ENCODE data around the gene ENAM. TPM values are rescaled to one million over a fixed set of nuclear protein-coding genes. Genes with fewer than 3 reads are reported as not detected.

ENAM gene
- total and polyA plus RNA-seq, 2 of the 13 experiments (the other 11 are each of a cell fraction or from before 2014, with no cell fraction given): not detected

DNA sequence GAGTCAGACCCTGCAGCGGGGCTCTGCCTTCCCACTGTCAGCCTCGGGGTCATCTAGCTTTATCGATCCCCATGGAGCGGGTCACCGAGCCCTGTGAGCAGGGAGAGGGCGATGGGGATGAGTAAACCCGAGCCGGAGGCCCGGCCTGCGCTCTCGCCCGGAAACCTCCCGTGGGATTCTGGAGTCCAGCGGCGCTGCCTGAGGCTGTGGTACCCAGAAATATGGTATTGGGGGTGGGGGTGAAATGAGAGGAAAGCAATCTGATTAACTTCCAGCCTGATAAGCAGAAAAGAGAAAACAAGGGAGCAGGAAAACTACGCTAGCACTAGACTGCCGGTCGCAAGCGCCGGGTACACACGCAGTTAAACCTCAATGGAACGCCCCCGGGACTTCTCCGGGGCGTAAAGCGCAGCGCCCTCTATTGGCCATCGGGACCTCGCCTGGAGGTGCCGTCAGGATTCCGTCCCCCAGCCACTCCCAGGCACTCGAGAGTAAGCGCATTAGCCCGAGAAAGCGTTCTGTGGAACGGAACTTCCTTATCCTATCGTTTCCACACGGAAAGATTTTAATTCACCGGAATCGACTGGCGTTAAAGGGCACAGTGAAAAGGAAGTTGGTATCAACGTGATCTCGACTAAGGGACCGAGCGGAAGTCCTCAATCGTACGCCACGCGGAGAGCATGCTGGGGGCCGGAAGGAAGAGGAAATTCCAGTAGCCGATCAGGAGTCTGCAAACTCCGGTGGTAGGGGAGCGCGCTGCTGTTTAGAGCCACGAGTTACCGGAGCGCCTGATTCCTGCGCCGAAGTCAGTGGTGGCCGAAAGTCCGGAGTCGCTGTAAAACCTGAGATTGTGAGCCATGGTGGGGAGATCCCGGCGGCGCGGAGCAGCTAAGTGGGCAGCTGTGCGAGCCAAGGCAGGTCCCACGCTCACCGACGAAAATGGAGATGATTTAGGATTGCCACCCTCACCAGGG lies 59.6 kb downstream of the ENAM start, which contains the start of gene UTP3 (continued):
- TF ChIP-seq, protein P1, sequence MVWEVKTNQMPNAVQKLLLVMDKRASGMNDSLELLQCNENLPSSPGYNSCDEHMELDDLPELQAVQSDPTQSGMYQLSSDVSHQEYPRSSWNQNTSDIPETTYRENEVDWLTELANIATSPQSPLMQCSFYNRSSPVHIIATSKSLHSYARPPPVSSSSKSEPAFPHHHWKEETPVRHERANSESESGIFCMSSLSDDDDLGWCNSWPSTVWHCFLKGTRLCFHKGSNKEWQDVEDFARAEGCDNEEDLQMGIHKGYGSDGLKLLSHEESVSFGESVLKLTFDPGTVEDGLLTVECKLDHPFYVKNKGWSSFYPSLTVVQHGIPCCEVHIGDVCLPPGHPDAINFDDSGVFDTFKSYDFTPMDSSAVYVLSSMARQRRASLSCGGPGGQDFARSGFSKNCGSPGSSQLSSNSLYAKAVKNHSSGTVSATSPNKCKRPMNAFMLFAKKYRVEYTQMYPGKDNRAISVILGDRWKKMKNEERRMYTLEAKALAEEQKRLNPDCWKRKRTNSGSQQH (CRISPR knock-in tag; IDR thresholded peaks at IDR 0.05; ENCODE audit: low read depth): no peak; the same call in 1 of the 2 replicates
- peak; percentile 55 for TF ChIP-seq SRSF1 (optimal IDR thresholded peaks at IDR 0.05; ENCODE audit: low read depth, low read length)
- TF ChIP-seq, protein P2, sequence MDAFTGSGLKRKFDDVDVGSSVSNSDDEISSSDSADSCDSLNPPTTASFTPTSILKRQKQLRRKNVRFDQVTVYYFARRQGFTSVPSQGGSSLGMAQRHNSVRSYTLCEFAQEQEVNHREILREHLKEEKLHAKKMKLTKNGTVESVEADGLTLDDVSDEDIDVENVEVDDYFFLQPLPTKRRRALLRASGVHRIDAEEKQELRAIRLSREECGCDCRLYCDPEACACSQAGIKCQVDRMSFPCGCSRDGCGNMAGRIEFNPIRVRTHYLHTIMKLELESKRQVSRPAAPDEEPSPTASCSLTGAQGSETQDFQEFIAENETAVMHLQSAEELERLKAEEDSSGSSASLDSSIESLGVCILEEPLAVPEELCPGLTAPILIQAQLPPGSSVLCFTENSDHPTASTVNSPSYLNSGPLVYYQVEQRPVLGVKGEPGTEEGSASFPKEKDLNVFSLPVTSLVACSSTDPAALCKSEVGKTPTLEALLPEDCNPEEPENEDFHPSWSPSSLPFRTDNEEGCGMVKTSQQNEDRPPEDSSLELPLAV (CRISPR knock-in tag; conservative IDR thresholded peaks at IDR 0.05; ENCODE audit: low read depth): no peak
- peak; percentile 51; the same call in 1 of the 2 replicates for TF ChIP-seq NFKB2 (CRISPR knock-in tag; IDR thresholded peaks at IDR 0.05; ENCODE audit: borderline replicate concordance)
- peak; percentile 70; the same call in 1 of the 2 replicates for TF ChIP-seq FOXJ3 (CRISPR knock-in tag; IDR thresholded peaks at IDR 0.05; ENCODE audit: borderline replicate concordance)
- TF ChIP-seq, protein P3, sequence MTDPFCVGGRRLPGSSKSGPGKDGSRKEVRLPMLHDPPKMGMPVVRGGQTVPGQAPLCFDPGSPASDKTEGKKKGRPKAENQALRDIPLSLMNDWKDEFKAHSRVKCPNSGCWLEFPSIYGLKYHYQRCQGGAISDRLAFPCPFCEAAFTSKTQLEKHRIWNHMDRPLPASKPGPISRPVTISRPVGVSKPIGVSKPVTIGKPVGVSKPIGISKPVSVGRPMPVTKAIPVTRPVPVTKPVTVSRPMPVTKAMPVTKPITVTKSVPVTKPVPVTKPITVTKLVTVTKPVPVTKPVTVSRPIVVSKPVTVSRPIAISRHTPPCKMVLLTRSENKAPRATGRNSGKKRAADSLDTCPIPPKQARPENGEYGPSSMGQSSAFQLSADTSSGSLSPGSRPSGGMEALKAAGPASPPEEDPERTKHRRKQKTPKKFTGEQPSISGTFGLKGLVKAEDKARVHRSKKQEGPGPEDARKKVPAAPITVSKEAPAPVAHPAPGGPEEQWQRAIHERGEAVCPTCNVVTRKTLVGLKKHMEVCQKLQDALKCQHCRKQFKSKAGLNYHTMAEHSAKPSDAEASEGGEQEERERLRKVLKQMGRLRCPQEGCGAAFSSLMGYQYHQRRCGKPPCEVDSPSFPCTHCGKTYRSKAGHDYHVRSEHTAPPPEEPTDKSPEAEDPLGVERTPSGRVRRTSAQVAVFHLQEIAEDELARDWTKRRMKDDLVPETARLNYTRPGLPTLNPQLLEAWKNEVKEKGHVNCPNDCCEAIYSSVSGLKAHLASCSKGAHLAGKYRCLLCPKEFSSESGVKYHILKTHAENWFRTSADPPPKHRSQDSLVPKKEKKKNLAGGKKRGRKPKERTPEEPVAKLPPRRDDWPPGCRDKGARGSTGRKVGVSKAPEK (CRISPR knock-in tag; IDR thresholded peaks at IDR 0.05; ENCODE audit: borderline replicate concordance): peak; percentile 96; the same call in 1 of the 2 replicates
- TF ChIP-seq, protein P4, sequence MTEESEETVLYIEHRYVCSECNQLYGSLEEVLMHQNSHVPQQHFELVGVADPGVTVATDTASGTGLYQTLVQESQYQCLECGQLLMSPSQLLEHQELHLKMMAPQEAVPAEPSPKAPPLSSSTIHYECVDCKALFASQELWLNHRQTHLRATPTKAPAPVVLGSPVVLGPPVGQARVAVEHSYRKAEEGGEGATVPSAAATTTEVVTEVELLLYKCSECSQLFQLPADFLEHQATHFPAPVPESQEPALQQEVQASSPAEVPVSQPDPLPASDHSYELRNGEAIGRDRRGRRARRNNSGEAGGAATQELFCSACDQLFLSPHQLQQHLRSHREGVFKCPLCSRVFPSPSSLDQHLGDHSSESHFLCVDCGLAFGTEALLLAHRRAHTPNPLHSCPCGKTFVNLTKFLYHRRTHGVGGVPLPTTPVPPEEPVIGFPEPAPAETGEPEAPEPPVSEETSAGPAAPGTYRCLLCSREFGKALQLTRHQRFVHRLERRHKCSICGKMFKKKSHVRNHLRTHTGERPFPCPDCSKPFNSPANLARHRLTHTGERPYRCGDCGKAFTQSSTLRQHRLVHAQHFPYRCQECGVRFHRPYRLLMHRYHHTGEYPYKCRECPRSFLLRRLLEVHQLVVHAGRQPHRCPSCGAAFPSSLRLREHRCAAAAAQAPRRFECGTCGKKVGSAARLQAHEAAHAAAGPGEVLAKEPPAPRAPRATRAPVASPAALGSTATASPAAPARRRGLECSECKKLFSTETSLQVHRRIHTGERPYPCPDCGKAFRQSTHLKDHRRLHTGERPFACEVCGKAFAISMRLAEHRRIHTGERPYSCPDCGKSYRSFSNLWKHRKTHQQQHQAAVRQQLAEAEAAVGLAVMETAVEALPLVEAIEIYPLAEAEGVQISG (CRISPR knock-in tag; IDR thresholded peaks at IDR 0.05): peak; percentile 95
- TF ChIP-seq HOXA3 (CRISPR knock-in tag; IDR thresholded peaks at IDR 0.05): peak; percentile 92; the same call in 1 of the 2 replicates
- TF ChIP-seq PAF1 (CRISPR knock-in tag; IDR thresholded peaks at IDR 0.05): no peak
- no peak for TF ChIP-seq ZEB1 (IDR thresholded peaks at IDR 0.05; ENCODE audit: insufficient replicate concordance, low read depth)
- TF ChIP-seq, protein P5, sequence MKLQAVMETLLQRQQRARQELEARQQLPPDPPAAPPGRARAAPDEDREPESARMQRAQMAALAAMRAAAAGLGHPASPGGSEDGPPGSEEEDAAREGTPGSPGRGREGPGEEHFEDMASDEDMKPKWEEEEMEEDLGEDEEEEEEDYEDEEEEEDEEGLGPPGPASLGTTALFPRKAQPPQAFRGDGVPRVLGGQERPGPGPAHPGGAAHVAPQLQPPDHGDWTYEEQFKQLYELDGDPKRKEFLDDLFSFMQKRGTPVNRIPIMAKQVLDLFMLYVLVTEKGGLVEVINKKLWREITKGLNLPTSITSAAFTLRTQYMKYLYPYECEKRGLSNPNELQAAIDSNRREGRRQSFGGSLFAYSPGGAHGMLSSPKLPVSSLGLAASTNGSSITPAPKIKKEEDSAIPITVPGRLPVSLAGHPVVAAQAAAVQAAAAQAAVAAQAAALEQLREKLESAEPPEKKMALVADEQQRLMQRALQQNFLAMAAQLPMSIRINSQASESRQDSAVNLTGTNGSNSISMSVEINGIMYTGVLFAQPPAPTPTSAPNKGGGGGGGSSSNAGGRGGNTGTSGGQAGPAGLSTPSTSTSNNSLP (IDR thresholded peaks at IDR 0.05; ENCODE audit: low read depth, low read length): peak; percentile 96
- TF ChIP-seq ZNF333 (CRISPR knock-in tag; IDR thresholded peaks at IDR 0.05; ENCODE audit: borderline replicate concordance): peak; percentile 21; the same call in 1 of the 2 replicates
- no peak for TF ChIP-seq ZBTB1 (CRISPR knock-in tag; IDR thresholded peaks at IDR 0.05; ENCODE audit: borderline replicate concordance)
- TF ChIP-seq, protein P6, sequence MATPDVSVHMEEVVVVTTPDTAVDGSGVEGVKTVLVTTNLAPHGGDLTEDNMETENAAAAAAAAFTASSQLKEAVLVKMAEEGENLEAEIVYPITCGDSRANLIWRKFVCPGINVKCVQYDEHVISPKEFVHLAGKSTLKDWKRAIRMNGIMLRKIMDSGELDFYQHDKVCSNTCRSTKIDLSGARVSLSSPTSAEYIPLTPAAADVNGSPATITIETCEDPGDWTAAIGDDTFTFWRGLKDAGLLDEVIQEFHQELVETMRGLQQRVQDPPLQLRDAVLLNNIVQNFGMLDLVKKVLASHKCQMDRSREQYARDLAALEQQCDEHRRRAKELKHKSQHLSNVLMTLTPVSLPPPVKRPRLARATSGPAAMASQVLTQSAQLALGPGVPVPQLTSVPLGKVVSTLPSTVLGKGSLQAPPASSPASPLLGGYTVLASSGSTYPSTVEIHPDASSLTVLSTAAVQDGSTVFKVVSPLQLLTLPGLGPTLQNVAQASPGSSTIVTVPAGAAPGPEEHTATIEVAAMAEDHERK (CRISPR knock-in tag; IDR thresholded peaks at IDR 0.05; ENCODE audit: low read depth): peak; percentile 64
